Stomach smooth muscle (tissue), 2 donors: Measurements from ENCODE around the gene WDR81.

Experiments used
- H3K27ac ChIP-seq: one replicate; pipeline ENCODE4 v1.7.0; 2013; ENCODE audit warnings: mild to moderate bottlenecking, low read length, inconsistent platforms
- H3K27me3 ChIP-seq, 2 donors: one replicate each; pipeline ENCODE4 v1.7.0; 2013; ENCODE audit warnings: low read length in 2 of 2; ENCODE audit not compliant: insufficient read depth in 2 of 2, control insufficient read depth in 1 of 2
- H3K36me3 ChIP-seq, 2 donors: one replicate each; pipeline ENCODE4 v1.7.0; 2013; ENCODE audit warnings: low read length in 2 of 2; ENCODE audit not compliant: control insufficient read depth in 2 of 2, insufficient read depth in 2 of 2
- H3K4me1 ChIP-seq: one replicate; pipeline ENCODE4 v1.7.0; 2013; ENCODE audit warnings: low read length; ENCODE audit not compliant: control insufficient read depth, insufficient read depth
- H3K4me3 ChIP-seq, 2 donors: one replicate each; pipeline ENCODE4 v1.7.0; 2013; ENCODE audit warnings: low read length in 2 of 2
- H3K9ac ChIP-seq, 2 donors: one replicate each; pipeline ENCODE4 v1.7.0; 2013; ENCODE audit warnings: low read length in 2 of 2, mild to moderate bottlenecking in 1 of 2
- H3K9me3 ChIP-seq, 2 donors: one replicate each; pipeline ENCODE4 v1.7.0; 2013; ENCODE audit warnings: low read length in 2 of 2; ENCODE audit not compliant: control insufficient read depth in 2 of 2
- donor health status: healthy.
- donor health status: Pancreatic carcinoma.

WDR81 gene

DNA sequence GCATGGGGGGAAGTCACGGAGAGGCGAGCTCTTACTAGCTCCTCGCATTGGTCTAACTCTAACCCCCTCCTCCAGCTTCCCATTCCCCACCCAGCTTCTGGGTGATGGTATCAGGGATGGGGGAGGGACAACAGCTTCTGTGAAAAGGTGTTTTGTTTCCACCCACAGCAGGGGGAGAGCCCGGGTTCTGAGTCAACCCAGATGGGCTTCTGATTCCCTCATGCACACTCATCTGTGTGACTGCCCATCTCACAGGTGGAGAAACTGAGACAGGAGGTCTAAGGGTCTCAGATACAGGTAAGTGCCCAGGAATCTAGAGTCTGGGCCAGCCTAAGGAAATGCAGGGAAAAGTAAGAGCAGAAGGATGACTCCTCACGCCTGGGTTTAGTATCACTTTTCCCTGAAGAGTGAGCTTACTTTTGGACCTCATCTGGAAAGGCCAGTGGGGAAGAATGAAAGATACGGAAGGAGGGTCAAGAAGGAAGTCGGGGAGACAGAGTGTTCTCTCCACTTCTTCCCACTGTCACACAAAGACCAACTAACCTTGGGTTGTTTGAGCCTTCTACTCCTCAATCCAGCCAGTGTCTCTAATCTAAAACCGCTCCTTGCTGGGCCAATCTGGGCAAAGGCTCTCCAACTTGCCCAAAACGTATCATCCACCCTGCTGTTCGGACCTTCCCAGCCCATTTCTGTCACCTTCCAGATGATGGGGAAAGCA is 11.2 kb upstream of the WDR81 start:
- Histone ChIP-seq H3K9ac (peak overlapping the region; percentile 36 to 63), H3K4me3 (peak overlapping the region; percentile 8 to 98), H3K27me3 (no peaks in the 10 kb centered on the region), H3K9me3 (no peaks in the 10 kb centered on the region), H3K4me1 (peaks cover 59% of the 10 kb centered on the region), H3K27ac (peak overlapping the region; percentile 98), H3K36me3 (peaks cover 20 to 24% of the 10 kb centered on the region in 2 donors)

DNA sequence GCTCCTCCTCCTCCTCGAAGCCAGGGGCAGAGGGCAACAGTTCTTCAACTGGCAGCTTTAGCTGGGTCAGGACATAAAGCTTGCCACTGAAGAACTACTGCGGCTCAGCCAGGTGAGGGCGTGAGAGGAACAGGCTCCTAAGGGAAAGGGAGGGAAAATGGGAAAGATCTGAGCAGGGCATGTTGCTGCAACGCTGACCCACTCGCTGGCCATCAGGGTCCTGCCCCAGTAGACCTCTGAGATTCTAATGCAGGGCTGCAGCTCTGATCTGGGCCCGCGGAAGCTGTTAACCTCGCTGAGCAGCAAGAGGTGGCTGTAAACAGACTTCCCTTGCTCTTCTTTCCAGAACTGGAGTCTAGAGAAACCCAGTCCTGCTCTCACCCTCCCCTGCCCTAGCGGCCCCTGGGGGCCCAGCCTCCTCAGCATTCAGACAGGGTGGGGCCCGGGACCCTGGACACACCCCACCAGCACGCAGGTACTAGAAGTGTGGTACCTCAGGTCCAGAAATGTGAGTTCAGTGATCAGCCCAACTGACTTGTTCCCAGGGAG is 10.6 kb upstream of the WDR81 start:
- Histone ChIP-seq H3K9ac (peak overlapping the region; percentile 42 to 63), H3K27ac (peak overlapping the region; percentile 98), H3K4me1 (peaks cover 63% of the 10 kb centered on the region)

DNA sequence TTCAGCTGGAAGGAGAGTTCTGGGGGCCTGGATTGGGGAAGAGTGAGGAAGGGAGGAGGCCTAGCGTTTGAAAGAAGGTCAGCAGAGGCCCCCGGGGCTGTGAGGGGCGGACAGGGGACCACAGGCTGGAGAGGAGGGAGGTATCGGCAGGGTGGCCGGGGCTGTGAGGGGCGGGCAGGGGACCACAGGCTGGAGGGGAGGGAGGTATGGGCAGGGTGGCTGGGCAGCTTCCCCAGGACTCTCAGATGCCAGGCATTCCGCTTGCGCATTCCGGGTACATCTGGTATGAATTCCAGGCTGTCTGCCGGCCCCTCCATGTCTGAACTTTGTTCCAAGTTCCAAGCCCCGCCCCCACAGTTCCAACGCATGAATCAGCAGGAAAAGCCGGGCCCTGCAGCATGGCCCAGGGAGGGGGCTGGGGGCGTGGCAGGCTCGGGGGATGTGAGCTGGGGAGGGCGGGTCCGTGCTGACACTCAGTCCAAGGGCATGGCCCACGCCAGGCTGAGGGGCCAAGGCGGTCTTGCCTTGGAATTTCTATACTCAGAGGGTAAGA is 10.0 kb upstream of the WDR81 start:
- peak overlapping the region; percentile 98 for H3K27ac ChIP-seq
- H3K9ac ChIP-seq, result peak overlapping the region; percentile 86 to 95
- H3K27me3 ChIP-seq, result no peaks in the 10 kb centered on the region
- peaks cover 61% of the 10 kb centered on the region for H3K4me1 ChIP-seq
- H3K9me3 ChIP-seq, result no peaks in the 10 kb centered on the region
- H3K4me3 ChIP-seq, result peak overlapping the region; percentile 84 to 98
- peaks cover 20 to 24% of the 10 kb centered on the region in 2 donors for H3K36me3 ChIP-seq

More for the DNA sequence above, 10.6 kb upstream of the WDR81 start:
- peak overlapping the region; percentile 84 to 98 for H3K4me3 ChIP-seq
- peaks cover 20 to 24% of the 10 kb centered on the region in 2 donors for H3K36me3 ChIP-seq
- no peaks in the 10 kb centered on the region for H3K27me3 ChIP-seq
- no peaks in the 10 kb centered on the region for H3K9me3 ChIP-seq

DNA sequence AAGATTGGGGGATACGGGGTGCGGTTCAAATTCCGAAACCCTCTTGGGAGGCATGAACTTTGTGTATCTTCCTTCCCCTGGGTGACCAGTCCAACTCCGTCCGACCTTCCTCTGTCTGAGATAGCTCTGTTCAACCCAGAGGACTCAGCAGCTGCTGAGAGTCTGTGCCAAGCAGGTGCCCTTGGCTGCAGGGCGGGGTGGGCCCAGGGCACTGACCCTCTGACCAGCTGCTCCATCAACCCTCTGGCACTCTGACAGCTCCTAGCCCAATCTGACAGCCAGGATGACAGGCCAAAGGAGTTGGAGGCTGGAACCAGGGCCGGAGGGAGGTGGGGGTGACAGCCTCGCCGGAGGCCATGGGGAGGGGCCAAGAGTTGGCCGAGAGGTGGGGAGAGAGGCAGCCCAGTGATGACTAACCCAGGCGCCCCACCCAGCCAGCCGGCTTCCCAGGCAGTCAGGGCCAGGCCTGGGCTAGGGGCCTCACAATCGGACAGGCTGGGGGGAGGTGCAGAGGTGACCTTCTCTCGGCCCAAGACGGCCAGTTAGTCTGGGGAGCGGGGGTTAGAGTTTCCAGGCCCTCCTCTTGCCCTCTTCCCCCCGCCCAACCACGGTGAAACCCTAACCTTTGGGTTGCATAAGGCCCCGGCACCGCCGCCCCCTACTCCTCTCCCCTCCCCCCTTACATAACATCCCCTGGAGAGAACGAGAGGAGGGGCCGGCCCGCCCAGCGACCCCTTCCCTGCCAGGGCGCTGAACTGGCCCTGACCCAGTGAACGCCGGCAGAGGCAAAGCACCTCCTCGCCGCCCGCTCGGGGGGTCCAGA is 9.3 kb upstream of the WDR81 start:
- Histone ChIP-seq H3K27me3 (no peaks in the 10 kb centered on the region), H3K36me3 (peaks cover 20 to 24% of the 10 kb centered on the region in 2 donors), H3K9ac (peak overlapping the region; percentile 86 to 95), H3K9me3 (no peaks in the 10 kb centered on the region), H3K4me1 (peaks cover 57% of the 10 kb centered on the region), H3K27ac (peak overlapping the region; percentile 98), H3K4me3 (peak overlapping the region; percentile 84 to 98)

DNA sequence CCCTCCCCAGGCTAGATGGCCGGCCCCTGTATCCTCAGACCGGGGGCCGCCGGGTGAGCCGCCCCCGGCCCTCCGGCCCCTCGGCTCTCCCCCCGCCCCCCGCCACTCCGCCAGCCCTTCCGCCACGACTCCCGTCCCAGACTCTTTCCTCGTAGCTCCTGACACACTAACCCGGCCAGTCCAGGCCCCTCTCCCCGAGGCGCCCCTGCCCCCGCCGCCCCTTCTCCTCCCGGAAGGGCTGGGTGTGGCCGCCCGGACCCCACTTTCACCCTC is 8.8 kb upstream of the WDR81 start:
- Histone ChIP-seq H3K4me1 (peaks cover 57% of the 10 kb centered on the region), H3K27me3 (no peaks in the 10 kb centered on the region), H3K9ac (peak overlapping the region; percentile 86 to 95), H3K36me3 (peaks cover 20 to 24% of the 10 kb centered on the region in 2 donors), H3K9me3 (no peaks in the 10 kb centered on the region), H3K4me3 (peak overlapping the region; percentile 84 to 98), H3K27ac (peak overlapping the region; percentile 98)

DNA sequence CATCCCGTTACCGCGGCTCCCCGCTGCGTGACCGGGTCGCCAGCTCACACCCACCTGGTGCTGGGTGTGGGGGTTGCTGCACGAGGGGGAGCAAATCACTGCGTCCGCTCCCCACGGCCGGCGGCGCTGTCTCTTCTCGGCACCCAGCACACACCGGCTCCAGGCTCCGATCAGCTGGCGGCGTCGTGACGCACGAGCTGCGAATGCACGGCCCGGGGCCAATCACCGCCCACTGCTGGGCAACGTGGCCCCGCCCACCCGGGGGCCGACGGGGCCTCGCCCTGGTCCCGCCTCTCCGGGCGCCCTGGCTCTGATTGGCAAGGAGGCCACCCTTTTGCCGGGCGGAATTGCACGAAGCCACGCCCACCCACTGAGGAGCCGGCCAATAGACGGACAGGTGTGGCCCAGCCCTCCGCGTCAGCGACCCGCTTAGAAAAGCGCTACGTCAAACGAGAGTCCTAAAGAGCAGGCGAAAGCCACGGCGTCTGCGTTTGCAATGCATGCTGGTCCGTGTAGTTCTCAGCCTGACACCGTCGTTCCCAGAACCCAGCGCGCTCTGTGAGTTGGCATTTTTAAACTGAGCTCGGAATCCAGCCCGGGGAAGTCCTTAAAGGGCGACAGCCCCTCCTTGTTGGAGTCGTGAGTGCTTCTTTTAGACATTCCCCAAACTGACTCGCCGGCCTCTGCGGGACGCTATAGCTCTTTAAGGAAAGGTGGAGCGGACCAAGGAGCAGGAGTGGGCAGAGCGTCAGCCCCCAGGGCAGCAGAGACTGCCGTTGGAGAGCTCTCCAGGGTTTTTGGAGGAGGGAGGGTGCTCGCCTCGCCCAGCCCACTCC is 8.2 kb upstream of the WDR81 start:
- Histone ChIP-seq H3K9me3 (no peaks in the 10 kb centered on the region), H3K4me1 (peaks cover 55% of the 10 kb centered on the region), H3K27ac (peak overlapping the region; percentile 99), H3K36me3 (peaks cover 20 to 24% of the 10 kb centered on the region in 2 donors), H3K4me3 (peak overlapping the region; percentile 84 to 98), H3K27me3 (no peaks in the 10 kb centered on the region), H3K9ac (peak overlapping the region; percentile 93 to 97)

DNA sequence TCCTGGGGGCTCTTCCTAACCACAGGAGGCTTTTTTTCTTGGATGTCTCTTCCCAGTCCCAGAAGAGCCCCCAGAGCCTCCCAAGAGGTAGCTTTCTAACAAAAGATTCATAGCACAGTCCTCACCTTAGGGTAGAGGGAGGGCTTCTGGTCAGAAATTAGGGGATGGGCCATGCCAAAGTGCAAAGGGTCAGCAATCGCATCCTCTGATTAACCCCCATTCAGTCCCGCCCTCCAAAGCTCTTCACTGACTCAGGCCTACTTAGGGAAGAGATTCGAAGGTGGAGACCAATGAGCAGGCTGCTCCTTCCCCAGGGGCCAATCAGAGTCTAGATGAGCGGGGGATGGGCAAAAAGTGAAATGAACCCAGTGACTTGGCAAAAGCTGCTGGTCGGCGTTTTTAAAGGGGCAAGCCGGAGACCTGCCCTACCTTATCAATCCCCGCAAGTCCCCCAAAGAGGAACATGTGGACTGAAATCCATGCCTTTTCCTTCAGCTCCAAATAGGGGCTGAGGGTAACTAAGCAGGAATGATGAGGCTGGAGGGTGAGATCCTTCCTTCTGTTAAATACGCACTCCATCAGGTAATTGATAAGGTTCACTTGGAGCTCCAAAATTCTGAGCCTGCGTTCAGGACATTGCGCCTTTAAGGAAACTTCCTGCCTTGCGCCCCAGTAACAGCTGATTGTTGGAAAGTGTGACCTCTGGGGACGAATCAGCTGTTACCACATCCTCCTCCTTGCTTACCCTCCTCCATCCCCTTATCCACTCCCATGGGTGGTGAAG is 7.4 kb upstream of the WDR81 start:
- H3K9ac ChIP-seq, result peak overlapping the region; percentile 93 to 97
- H3K36me3 ChIP-seq, result peaks cover 15 to 18% of the 10 kb centered on the region in 2 donors
- H3K9me3 ChIP-seq, result no peaks in the 10 kb centered on the region
- H3K27me3 ChIP-seq, result no peaks in the 10 kb centered on the region
- peak overlapping the region; percentile 84 to 86 for H3K4me3 ChIP-seq
- H3K4me1 ChIP-seq, result peaks cover 55% of the 10 kb centered on the region
- H3K27ac ChIP-seq, result peak overlapping the region; percentile 99

DNA sequence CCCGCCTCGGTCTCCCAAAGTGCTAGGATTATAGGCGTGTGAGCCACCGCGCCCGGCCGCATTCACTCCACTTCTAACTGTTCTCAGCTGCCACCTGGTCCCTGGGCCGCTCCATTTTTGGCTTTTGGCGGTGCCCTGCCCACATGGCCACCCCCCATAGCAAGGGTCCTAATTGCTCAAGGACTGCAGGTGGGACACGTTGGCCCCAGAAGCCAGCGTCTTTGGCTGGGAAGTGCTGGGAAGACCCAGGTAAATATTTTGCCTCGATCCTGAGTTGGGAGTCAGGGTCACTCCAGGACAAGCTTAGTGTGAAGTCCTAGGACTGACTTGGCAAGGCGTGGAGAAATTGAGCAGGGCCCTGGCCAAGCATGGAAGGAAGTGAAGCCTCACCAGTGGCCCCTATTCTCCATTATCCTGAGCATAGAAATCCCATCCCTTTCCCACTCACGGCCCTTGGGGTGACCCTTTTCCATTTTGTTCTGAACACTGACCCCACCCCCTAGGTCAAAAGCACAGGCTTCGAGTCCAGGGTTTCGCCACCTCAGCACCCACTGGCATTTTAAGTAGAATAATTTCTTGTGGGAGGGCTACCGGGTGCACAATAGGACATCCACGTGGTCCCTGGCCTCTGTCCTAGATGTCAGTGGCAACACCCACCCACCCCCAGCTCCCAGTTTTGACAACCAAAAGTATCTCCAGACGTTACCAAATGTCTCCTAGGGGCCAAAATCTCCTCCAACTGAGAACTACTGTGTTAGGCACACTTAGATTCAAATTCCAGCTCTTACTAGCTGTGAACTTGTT is 5.9 kb upstream of the WDR81 start:
- Histone ChIP-seq H3K4me1 (peaks cover 44% of the 10 kb centered on the region), H3K9ac (no peak overlapping the region), H3K9me3 (no peaks in the 10 kb centered on the region), H3K4me3 (no peak overlapping the region), H3K36me3 (peaks cover 1 to 3% of the 10 kb centered on the region in 2 donors), H3K27me3 (no peaks in the 10 kb centered on the region), H3K27ac (peak overlapping the region; percentile 99)

DNA sequence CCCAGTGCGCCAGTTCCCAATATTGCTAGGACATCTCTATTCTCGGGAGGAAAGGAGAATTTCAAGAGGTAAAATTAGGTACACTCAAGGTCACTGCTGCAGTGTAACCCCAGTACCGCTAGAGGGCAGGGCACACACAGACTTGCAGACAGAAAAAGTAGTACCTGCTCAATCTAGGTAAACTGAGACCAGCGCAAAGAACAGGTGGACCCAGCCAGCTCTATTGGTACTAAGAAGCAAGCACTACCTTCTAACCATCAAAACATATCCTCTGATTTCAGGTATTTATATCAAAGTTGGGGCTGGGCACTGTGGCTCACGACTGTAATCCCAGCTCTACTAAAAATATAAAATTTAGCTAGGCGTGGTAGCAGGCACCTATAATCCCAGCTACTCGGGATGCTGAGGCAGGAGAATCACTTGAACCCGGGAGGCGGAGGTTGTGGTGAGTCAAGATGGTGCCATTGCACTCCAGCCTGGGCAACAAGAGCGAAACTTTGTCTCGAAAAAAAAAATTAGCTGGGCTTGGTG is 3.6 kb upstream of the WDR81 start:
- no peaks in the 10 kb centered on the region for H3K27me3 ChIP-seq
- peak overlapping the region in 1 of 2 donors; percentile 49 for H3K4me3 ChIP-seq
- no peak overlapping the region for H3K27ac ChIP-seq
- no peaks in the 10 kb centered on the region for H3K9me3 ChIP-seq
- H3K36me3 ChIP-seq, result no peaks in the 10 kb centered on the region
- H3K4me1 ChIP-seq, result peaks cover 44% of the 10 kb centered on the region
- no peak overlapping the region for H3K9ac ChIP-seq
